ENCODE measurements around the gene SAMD4B. TPM values are rescaled to one million over a fixed set of nuclear protein-coding genes. Genes with fewer than 3 reads are reported as not detected.
"Not testable (repeated sequence)": the region's sequence is repeated elsewhere in the genome, so short reads cannot be mapped to it uniquely, and the experiment has no call there.

The SAMD4B gene
- total and polyA plus RNA-seq, 8 donors: 49.9 to 136 (median 66.2) TPM

GRCh38 chr19:39308531-39309304, 33.5 kb upstream of the SAMD4B start:
- no peak for TF ChIP-seq EP300 (IDR thresholded peaks at IDR 0.05)
- no peak for TF ChIP-seq CTCF (IDR thresholded peaks at IDR 0.05)
- no peak for TF ChIP-seq POLR2AphosphoS5 (IDR thresholded peaks at IDR 0.05)
- no peak for TF ChIP-seq POLR2A (IDR thresholded peaks at IDR 0.05)
- Histone ChIP-seq H3K27me3 (peaks cover 13 to 54% (median 39%) of the 10 kb centered on the region in 3 donors), H3K36me3 (peaks cover 0 to 8% (median 7%) of the 10 kb centered on the region in 4 donors), H3K4me1 (peaks cover 12 to 19% (median 18%) of the 10 kb centered on the region in 4 donors), H3K27ac (no peak overlapping the region), H3K9me3 (no peaks in the 10 kb centered on the region), H3K4me3 (no peak overlapping the region)
- DNase-seq: no peak
- intact Hi-C loops (cut with DNase I; ENCODE audit: low total_unique reads): no loop called here
- 45 to 51% (median 51%) methylated on average over 18 of the region's 18 CpGs for WGBS, 5 donors

- H3K4me3 ChIP-seq; H3K27ac ChIP-seq; H3K9me3 ChIP-seq; intact Hi-C loops (cut with DNase I; ENCODE audit: low total_unique reads); DNase-seq: not testable (repeated sequence)
- WGBS, 5 donors: 71 to 91% (median 81%) methylated on average over 7 of the region's 7 CpGs
- peaks cover 12 to 19% (median 18%) of the 10 kb centered on the region in 4 donors for H3K4me1 ChIP-seq
- H3K27me3 ChIP-seq: peaks cover 13 to 48% (median 33%) of the 10 kb centered on the region in 3 donors
- H3K36me3 ChIP-seq: peaks cover 0 to 14% (median 12%) of the 10 kb centered on the region in 4 donors
These were observed 32.9 kb upstream of the SAMD4B start for GRCh38 chr19:39309305-39309670.

GRCh38 chr19:39310558-39311311, 31.5 kb upstream of the SAMD4B start:
- Histone ChIP-seq H3K27ac (no peak overlapping the region), H3K27me3 (peaks cover 13 to 34% (median 22%) of the 10 kb centered on the region in 3 donors), H3K4me1 (peaks cover 12 to 19% (median 18%) of the 10 kb centered on the region in 4 donors), H3K36me3 (peaks cover 0 to 27% (median 24%) of the 10 kb centered on the region in 4 donors), H3K4me3 (no peak overlapping the region), H3K9me3 (no peaks in the 10 kb centered on the region)
- peak in 1 of 2 donors; percentile 46 for DNase-seq
- TF ChIP-seq CTCF (IDR thresholded peaks at IDR 0.05): no peak
- TF ChIP-seq POLR2AphosphoS5 (IDR thresholded peaks at IDR 0.05): no peak
- TF ChIP-seq EP300 (IDR thresholded peaks at IDR 0.05): no peak
- TF ChIP-seq POLR2A (IDR thresholded peaks at IDR 0.05): no peak
- 65 to 75% (median 69%) methylated on average over 11 of the region's 11 CpGs for WGBS, 5 donors
- intact Hi-C loops (cut with DNase I; ENCODE audit: low total_unique reads): no loop called here

GRCh38 chr19:39314016-39314728, 28.0 kb upstream of the SAMD4B start:
- H3K9me3 ChIP-seq: no peaks in the 10 kb centered on the region
- WGBS, 5 donors: 94 to 97% (median 96%) methylated on average over 43 to 64 of the region's 64 CpGs
- no peak for TF ChIP-seq EP300 (IDR thresholded peaks at IDR 0.05)
- no peak for TF ChIP-seq POLR2AphosphoS5 (IDR thresholded peaks at IDR 0.05)
- no peak for TF ChIP-seq POLR2A (IDR thresholded peaks at IDR 0.05)
- TF ChIP-seq CTCF (IDR thresholded peaks at IDR 0.05): no peak
- H3K36me3 ChIP-seq: peaks cover 0 to 28% (median 26%) of the 10 kb centered on the region in 4 donors
- peaks cover 0 to 4% (median 0%) of the 10 kb centered on the region in 4 donors for H3K4me1 ChIP-seq
- H3K27ac ChIP-seq: no peak overlapping the region
- intact Hi-C loops (cut with DNase I; ENCODE audit: low total_unique reads): no loop called here
- H3K27me3 ChIP-seq: peaks cover 0 to under 1% (median 0%) of the 10 kb centered on the region in 3 donors
- no peak overlapping the region for H3K4me3 ChIP-seq
- DNase-seq: no peak

Data from stomach (tissue), 9 donors.